Stomach (tissue), 4 donors: ENCODE measurements around the gene ANAPC7.

ENCODE experiments used
- POLR2AphosphoS5 ChIP-seq, 3 donors: sonication (generic); formaldehyde crosslinking; IDR thresholded peaks; one replicate each; pipeline ENCODE4 v1.6.1; 2016; ENCODE audit warnings: antibody characterized with exemption in 3 of 3
- TF ChIP-seq, protein P1 (sequence below), 7 experiments: fragments of 450-650 bp in 4 of 7; fragments of 200-600 bp in 3 of 7; sonication (generic) in 3 of 7; IDR thresholded peaks; one replicate each; pipeline ENCODE4 v1.5.1; 2016 to 2019; ENCODE audit warnings: antibody characterized with exemption in 7 of 7, control low read depth in 2 of 7, mild to moderate bottlenecking in 1 of 7

DNA sequence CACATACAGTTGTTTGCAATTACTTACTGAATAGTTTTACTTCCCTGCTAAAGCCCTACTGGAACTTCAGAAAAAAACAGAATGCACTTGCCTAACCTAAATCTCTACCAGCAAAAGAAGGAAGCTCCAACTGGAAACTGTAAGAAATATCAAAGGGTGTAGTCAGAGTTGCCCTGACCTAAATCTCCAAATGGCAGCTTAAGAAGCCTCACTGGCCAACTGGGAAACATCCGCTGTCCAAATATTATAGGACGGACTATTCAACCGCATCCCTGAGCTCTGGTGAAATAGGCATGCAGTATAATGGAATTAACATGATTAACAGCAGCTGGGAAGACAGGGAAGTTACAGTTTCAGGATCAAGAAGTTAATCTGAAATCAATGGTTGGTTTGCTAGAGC, 24.3 kb downstream of the ANAPC7 start:
- TF ChIP-seq POLR2AphosphoS5 (IDR thresholded peaks at IDR 0.05) = no peak
- TF ChIP-seq, protein P1, sequence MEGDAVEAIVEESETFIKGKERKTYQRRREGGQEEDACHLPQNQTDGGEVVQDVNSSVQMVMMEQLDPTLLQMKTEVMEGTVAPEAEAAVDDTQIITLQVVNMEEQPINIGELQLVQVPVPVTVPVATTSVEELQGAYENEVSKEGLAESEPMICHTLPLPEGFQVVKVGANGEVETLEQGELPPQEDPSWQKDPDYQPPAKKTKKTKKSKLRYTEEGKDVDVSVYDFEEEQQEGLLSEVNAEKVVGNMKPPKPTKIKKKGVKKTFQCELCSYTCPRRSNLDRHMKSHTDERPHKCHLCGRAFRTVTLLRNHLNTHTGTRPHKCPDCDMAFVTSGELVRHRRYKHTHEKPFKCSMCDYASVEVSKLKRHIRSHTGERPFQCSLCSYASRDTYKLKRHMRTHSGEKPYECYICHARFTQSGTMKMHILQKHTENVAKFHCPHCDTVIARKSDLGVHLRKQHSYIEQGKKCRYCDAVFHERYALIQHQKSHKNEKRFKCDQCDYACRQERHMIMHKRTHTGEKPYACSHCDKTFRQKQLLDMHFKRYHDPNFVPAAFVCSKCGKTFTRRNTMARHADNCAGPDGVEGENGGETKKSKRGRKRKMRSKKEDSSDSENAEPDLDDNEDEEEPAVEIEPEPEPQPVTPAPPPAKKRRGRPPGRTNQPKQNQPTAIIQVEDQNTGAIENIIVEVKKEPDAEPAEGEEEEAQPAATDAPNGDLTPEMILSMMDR (IDR thresholded peaks at IDR 0.05) = no peak
